ENCODE measurements around the gene VWA5B1.

The VWA5B1 gene

GRCh38 chr1:20322825-20323612, 32.3 kb downstream of the VWA5B1 start:
- DNase-seq (ENCODE audit: low read depth, low spot score), result peak; percentile 26

DNA sequence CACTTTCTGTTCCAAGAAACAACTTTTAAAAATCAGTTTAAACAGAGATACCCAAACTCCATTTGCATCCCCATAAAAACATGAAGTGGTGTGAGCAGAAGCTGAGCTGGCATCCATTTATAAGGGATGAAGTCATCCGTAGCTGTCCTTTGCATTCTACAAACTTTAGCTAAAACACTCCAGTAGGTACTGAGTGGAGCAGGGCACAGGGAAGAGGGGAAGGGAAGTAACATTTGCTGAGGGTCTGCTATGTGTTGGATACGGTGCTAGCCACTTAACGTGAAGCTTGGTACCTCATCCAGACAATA, 32.9 kb downstream of the VWA5B1 start:
- no peak for DNase-seq (ENCODE audit: low read depth, low spot score)

DNA sequence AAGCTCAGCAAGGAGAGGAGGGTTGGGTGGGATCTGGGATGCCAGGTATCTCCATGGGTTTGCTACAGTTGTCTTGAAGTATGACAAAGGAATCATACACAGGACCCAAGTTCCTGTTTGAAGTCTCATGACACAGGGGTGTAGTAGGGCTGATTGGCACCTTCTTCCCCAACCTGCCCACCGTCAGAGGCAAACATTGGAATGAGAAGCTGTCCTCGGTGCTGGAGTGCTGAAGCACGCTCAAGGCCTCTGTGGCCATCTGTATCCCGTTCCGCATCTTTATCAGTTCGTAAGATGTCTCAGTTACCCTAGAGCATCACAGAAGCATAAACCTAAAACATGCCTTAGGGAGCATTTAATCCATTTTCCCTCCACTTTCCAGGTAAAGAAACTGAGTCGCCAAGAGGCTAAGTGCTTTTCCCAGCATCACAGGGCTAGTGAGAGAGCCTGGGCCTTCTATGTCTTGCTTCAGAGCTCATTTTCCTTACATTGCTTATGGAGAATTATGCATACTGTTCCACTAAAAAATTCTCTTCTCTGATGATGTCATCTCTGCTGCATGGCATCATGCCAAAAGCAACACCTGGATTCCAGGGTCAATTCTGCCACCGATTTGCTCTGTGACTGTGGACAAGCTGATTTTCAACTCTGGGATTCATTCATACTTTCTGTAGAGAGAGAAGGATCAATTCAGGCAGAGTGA, 34.2 kb downstream of the VWA5B1 start:
- DNase-seq (ENCODE audit: low read depth, low spot score), result no peak

DNA sequence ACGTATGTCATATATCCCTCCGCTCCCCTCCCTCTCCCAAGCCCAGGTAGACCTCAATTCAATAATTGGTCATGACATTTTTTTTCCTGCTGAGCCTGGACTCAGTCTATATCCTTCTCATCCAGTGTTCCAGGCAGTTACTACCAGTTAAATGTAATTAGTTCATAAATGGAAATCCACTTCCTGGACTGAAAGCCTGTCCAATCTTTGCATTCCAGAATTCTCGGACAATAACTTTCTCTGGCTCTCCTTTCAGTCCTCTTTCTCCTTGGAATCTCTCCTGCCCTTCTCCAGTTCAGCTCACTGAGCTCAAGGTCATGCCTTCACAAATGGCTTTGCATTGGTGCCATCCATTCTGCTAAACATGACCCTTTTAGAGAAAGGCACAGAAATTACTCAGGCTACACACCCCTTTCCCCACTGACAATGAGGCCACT, 34.8 kb downstream of the VWA5B1 start:
- no peak for DNase-seq (ENCODE audit: low read depth, low spot score)

GRCh38 chr1:20325844-20326420, 35.3 kb downstream of the VWA5B1 start:
- no peak for DNase-seq (ENCODE audit: low read depth, low spot score)

DNA sequence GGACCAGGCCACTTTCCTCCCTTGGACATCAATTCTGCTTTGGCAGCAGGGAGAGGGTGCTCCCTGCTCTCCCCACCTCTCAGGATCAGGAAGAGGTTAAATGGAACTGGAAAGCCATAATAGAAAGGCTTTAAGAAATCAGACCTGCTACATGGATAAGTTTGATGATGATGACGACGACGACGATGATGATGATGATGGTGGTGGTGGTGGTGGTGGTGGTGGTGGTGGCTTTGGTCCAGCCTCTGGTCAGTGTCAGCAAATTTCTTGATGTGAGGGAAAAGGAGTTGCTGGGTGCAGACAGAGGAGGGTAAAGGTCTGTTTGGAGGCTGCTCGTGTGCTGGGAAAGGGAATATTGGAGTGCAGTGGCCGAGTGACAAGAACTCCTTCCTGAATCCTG, 36.8 kb downstream of the VWA5B1 start:
- no peak for DNase-seq (ENCODE audit: low read depth, low spot score)

DNA sequence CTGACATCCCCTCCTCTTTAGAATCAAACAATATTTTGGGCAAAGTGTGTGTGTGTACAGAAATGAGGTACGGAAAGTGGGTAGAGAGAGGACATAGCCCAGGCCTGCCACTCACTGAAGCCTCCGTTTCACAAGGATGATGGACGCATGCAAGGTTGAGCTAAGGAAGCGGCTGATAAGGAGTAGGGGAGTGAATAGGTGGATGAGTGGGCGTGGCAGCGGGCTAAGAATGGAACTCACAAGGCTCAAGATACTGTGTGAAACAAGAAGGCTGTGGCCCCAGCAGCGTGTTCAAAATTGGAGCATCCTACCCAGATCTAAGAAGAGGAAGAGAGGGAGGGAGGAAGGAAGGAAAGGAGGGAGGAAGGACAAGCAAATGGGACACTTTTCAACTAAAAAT, 37.5 kb downstream of the VWA5B1 start:
- no peak for DNase-seq (ENCODE audit: low read depth, low spot score)

DNA sequence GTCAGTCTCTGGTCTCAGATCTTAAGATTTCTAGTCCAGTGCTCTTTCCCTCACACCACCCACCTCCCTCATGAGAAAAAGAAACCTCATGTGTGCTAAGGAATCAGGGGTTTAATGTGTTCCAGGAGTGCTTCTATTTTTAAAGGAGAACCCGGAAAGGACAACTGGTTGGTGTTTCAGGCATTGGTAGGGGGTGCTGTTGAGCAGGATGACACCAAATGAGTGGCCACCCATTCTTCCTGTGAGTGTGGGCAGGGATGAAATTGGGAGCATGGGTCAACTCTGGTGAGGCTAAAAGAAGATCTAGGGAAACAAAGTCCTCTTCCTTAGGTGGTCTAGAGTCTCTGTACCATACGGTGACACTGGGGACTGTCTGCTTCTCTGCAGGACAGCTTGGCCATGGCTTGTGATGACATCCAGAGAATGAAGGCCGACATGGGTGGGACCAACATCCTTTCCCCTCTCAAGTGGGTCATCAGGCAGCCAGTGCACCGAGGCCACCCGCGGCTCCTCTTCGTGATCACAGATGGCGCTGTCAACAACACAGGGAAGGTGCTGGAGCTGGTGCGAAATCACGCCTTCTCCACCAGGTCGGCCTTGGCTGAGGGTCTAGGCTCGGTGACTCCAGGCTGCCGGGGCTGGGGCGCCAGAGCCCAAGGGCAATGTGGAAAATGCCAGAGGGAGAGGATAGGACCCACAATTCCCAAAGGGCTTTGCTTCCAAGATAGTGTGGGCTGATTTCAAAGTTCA, 39.3 kb downstream of the VWA5B1 start:
- no peak for DNase-seq (ENCODE audit: low read depth, low spot score)

DNA sequence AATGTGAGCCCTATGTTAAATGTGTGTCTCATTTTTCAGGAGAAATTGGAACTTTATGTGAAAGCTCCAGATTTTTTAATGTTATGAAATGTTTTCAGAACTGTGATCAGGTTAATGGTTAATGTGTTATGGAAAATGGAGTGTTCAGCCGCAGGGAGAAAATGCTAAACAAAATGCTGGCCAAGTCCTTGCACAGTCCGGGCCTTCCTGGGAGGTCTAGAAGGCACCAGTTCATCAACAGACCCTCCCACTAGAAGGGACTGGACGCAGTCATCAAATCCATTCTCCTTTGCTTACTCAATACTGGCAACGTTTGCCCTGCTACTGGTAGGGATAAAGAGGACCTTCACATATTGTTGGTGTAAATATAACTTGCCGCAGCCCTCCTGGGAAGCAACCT, 43.4 kb downstream of the VWA5B1 start:
- no peak for DNase-seq (ENCODE audit: low read depth, low spot score)

DNA sequence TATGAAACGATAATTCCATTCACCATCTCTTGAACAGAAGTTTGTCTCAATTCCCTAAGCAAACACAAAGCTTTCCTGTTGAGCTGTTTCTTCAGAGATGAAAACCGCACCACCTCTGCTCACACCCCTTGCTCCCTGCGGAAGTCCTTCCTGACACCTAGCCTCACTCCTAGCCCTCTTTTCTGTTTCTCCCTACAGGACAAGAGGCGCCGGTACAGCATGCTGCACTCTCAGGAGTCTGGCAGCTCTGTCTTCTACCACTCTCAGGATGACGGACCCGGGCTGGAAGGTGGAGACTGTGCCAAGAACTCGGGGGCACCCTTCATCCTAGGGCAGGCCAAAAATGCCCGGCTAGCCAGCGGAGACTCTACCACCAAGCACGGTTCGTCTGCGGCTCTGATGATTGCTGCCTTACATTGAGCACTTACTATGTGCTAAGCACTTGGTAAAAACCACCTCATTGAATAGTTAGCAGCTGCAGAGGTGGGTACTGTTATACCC, 45.5 kb downstream of the VWA5B1 start:
- no peak for DNase-seq (ENCODE audit: low read depth, low spot score)

DNA sequence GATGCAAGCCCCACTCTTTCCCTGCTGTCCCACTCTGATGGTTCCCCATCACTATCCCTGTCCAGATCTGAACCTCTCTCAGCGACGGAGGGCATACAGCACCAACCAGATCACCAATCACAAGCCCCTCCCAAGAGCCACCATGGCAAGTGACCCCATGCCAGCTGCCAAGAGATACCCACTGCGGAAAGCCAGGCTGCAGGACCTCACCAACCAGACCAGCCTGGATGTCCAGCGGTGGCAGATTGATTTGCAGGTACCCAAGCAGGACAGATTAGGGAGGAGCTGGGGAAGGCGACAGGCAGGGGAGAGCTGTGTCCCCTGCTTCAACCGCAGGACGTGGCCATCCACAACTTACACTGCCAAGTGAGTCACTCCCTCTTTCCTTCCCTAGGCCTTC, 46.9 kb downstream of the VWA5B1 start:
- no peak for DNase-seq (ENCODE audit: low read depth, low spot score)

DNA sequence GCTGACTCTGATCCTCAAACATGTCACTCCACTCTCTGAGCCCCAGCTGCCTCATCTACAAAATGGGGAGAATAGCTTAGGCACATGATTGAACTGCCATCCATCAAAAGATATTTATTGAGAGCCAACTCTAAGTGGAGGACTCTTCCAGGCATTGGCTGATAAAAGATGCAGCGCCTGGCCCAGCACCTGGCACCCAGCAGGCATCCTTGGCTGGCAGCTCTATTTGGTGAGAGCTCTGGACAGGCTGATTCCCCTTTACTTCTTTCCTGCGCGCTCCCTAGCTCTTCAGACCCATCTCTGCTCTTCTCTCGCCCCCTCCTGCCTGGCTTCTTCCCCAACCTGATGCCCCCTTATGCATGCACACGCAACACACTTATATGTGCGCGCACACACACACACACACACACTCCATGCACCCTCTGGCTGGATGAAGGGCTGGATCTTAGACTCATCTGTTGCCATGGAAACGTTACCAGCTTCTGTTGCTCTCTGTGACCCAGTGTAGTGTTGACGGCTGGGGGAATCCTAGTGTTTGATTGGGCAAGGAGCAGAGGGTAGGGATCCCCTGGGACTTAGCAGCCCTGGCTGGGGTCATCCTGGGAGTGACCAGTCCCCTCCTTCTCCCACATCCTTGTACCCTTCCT, 49.3 kb downstream of the VWA5B1 start:
- no peak for DNase-seq (ENCODE audit: low read depth, low spot score)

DNA sequence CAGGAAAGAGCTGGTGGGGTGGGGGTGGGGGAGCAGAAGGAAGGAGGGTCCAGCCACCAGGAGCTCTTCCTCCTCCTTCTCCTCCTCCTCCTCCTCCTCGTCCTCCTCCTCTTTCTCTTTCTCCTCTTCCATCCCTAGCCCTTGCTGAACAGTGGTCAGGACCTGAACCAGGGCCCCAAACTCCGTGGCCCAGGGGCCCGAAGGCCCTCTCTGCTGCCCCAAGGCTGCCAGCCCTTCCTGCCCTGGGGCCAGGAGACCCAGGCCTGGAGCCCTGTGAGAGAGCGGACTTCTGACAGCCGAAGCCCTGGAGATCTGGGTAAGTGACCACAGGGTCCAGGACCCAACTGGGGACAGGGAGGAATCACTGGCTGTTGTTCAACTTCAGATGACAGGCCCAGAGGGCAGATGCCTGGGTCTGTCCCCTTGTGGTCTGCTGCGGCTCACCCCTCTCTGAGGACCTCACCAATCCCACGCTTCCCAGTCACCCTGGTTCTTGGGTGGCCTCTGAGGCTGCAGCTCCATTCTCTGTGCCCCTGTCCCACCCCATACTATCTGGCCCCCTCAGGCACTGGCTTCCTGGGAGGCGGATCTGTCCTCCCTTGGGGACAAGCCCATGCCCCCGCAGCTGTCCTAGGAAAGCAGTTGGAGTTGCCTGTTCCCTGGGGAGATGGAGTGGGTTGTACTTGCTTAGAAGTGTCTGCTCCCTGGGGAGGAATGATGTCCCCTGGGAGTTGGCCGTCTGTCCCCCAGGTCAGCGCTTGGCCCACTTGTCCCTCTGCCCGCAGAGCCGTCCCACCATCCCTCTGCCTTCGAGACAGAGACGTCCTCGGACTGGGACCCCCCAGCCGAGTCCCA, 51.8 kb downstream of the VWA5B1 start:
- no peak for DNase-seq (ENCODE audit: low read depth, low spot score)

GRCh38 chr1:20343149-20343937, 52.7 kb downstream of the VWA5B1 start:
- no peak for DNase-seq (ENCODE audit: low read depth, low spot score)

DNA sequence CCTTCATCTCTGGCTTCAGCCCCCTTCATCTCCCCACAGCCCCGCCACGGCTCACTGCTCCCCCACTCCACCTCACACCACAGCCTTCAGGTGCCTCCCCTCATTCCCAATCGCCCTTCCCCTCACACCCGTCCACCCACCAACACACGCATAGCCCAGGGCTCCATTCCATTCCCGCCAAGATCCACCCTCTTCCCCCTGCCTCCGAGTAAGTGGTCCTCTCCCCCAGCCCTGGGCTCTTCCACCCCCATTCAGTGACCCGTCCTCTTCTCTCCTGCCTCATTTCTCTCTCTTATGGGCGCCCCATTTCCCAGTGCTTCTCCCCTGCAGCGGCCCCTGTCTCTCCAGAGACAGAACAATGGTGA, 53.2 kb downstream of the VWA5B1 start:
- no peak for DNase-seq (ENCODE audit: low read depth, low spot score)

DNA sequence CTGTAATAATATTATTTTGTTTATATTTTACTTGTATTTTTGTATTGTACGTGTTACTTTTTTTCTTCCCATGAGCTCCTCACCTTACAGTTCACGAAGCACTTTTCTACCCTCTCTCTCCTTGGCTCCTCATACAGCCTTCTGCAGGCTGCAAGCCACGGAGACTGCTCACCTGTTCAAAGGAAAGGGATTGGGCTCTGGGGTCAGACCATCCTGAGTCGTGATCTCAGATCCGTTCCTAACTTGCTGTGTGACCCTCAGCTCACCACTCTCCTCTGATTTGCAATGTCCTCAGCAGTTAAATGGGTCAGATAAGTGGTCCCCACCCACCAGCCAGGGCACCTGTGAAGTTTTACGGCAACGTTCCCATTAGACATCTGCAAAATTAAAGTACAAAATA, 54.1 kb downstream of the VWA5B1 start:
- no peak for DNase-seq (ENCODE audit: low read depth, low spot score)

GRCh38 chr1:20345419-20345818, 54.7 kb downstream of the VWA5B1 start:
- no peak for DNase-seq (ENCODE audit: low read depth, low spot score)

DNA sequence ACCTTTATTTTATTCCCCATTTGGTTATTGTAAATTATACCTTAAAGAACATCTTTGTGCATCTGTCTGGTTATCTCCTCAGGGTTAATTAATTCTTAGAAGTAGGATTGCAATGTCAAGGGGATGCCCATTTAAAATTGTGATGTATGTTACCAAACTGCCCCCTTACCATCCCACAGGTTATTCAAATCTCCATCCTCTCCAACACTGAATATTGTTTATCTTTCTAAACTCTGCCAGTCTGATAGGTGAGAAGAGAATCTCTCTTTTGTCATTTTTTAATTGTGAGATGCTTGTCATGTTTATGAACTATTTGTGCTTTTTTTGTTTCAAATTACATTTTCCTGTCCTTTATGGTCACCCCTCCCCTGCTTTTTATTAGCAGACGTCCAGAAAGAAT, 55.8 kb downstream of the VWA5B1 start:
- DNase-seq (ENCODE audit: low read depth, low spot score), result no peak

DNA sequence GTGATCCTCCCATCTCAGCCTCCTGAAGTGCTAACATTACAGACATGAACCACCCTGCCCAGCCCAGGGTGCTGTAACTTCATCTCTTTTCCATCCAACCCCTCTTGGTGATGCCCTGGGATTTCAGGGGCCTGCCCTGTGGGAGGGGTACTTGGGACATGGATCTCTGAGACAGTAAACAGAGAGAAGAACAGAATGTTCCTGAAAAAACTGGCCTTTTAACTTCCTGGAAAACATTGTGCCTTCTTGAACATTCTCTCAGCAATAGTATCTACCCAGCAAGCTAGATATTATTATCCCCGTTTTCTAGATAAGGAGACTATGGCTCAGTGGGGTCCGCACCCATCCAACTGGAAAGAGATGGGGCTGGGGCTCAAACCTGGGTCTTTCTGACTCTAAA, 57.0 kb downstream of the VWA5B1 start:
- no peak for DNase-seq (ENCODE audit: low read depth, low spot score)

GRCh38 chr1:20348326-20348915, 57.7 kb downstream of the VWA5B1 start:
- DNase-seq (ENCODE audit: low read depth, low spot score), result no peak

Data from astrocyte of the hippocampus (primary cell).